ENCODE measurements around the gene FBXL13.
"Not testable (repeated sequence)": the region's sequence is repeated elsewhere in the genome, so short reads cannot be mapped to it uniquely, and the experiment has no call there.

The FBXL13 gene

GRCh38 chr7:102778663-102779062, 295.9 kb downstream of the FBXL13 start:
- H4K8ac ChIP-seq (ENCODE audit: low read depth, low read length); H2BK12ac ChIP-seq (ENCODE audit: low read length); H3K4me2 ChIP-seq (ENCODE audit: low read length); H4K91ac ChIP-seq (ENCODE audit: low read depth, low read length); H3K27me3 ChIP-seq (ENCODE audit: insufficient read depth, low read length); H3K27ac ChIP-seq (ENCODE audit: low read depth, low read length); H2AK5ac ChIP-seq (ENCODE audit: low read length); H3K36me3 ChIP-seq (ENCODE audit: control insufficient read depth in 1 of 2, insufficient read depth in 2 of 2, low read length in 2 of 2); H2BK120ac ChIP-seq (ENCODE audit: insufficient read depth, low read length, poor library complexity); DNase-seq; H3K23ac ChIP-seq (ENCODE audit: low read length); H3K79me1 ChIP-seq (ENCODE audit: low read length); H3K4ac ChIP-seq (ENCODE audit: low read depth, low read length); H3K4me1 ChIP-seq (ENCODE audit: control insufficient read depth in 1 of 2, insufficient read depth in 2 of 2, low read length in 2 of 2); H3K4me3 ChIP-seq (ENCODE audit: low read depth, low read length); H2AFZ ChIP-seq (ENCODE audit: insufficient read depth, low read length, poor library complexity); H4K12ac ChIP-seq (ENCODE audit: low read depth, low read length); H3K18ac ChIP-seq (ENCODE audit: low read length); H3K9ac ChIP-seq (ENCODE audit: low read length); H3K14ac ChIP-seq (ENCODE audit: low read length); H2BK5ac ChIP-seq (ENCODE audit: low read depth, low read length, poor library complexity); H3K79me2 ChIP-seq (ENCODE audit: control insufficient read depth, insufficient read depth, low read length, poor library complexity); H3K9me3 ChIP-seq (ENCODE audit: insufficient read depth, low read depth, low read length): not testable (repeated sequence)
- WGBS (ENCODE audit: extremely low coverage, insufficient coverage, insufficient read length) = no CpG with 5 or more reads among the region's 3 CpGs

DNA sequence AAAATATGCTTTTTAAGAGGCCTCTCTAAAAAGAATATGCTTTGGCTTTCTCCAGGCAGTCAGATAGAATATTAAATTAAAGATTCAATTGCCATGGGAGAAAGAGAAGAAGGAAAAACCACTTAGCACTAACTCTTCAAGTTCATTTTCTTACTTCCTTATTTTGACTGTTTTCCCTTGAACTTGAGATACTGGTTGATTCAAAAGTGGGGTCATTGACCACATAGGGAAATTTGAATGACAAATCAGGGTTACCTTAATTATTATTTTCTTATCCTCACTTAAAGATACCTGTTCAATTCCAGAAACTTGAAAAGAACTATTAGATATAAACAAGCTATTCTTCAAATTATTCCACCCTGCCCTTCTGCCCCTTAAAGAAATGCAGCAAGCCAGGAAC, 298.4 kb downstream of the FBXL13 start:
- H3K27me3 ChIP-seq (ENCODE audit: insufficient read depth, low read length); H2AK5ac ChIP-seq (ENCODE audit: low read length); H4K8ac ChIP-seq (ENCODE audit: low read depth, low read length); H4K12ac ChIP-seq (ENCODE audit: low read depth, low read length); H3K9me3 ChIP-seq (ENCODE audit: insufficient read depth, low read depth, low read length); H2BK5ac ChIP-seq (ENCODE audit: low read depth, low read length, poor library complexity); H3K4me2 ChIP-seq (ENCODE audit: low read length); H3K4me3 ChIP-seq (ENCODE audit: low read depth, low read length); H4K91ac ChIP-seq (ENCODE audit: low read depth, low read length); H2BK120ac ChIP-seq (ENCODE audit: insufficient read depth, low read length, poor library complexity); H3K23ac ChIP-seq (ENCODE audit: low read length); H3K79me1 ChIP-seq (ENCODE audit: low read length); H3K36me3 ChIP-seq (ENCODE audit: control insufficient read depth in 1 of 2, insufficient read depth in 2 of 2, low read length in 2 of 2); H3K14ac ChIP-seq (ENCODE audit: low read length); H3K79me2 ChIP-seq (ENCODE audit: control insufficient read depth, insufficient read depth, low read length, poor library complexity); H3K18ac ChIP-seq (ENCODE audit: low read length); H3K27ac ChIP-seq (ENCODE audit: low read depth, low read length); H3K4ac ChIP-seq (ENCODE audit: low read depth, low read length); H2AFZ ChIP-seq (ENCODE audit: insufficient read depth, low read length, poor library complexity); DNase-seq; H3K9ac ChIP-seq (ENCODE audit: low read length); H2BK12ac ChIP-seq (ENCODE audit: low read length); H3K4me1 ChIP-seq (ENCODE audit: control insufficient read depth in 1 of 2, insufficient read depth in 2 of 2, low read length in 2 of 2): not testable (repeated sequence)

DNA sequence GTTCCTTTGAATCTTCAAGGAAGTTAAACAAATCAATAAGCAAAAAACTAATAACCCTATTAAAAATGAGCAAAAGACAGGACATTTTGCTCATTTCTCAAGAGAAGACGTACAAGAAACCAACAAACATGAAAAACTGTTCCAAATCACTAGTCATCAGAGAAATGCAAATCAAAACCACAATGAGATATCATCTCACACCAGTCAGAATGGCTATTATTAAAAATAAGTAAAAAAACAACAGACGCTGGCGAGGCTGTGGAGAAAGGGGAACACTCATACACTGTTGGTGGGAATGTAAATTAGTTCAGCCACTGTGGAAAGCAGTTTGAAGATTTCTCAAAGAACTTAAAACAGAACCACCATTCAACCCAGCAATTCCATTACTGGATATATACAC, 304.1 kb downstream of the FBXL13 start:
- H3K79me1 ChIP-seq (ENCODE audit: low read length); H3K79me2 ChIP-seq (ENCODE audit: control insufficient read depth, insufficient read depth, low read length, poor library complexity); H2AK5ac ChIP-seq (ENCODE audit: low read length); H3K27ac ChIP-seq (ENCODE audit: low read depth, low read length); H2BK120ac ChIP-seq (ENCODE audit: insufficient read depth, low read length, poor library complexity); H3K23ac ChIP-seq (ENCODE audit: low read length); H3K4me1 ChIP-seq (ENCODE audit: control insufficient read depth in 1 of 2, insufficient read depth in 2 of 2, low read length in 2 of 2); DNase-seq; H2BK12ac ChIP-seq (ENCODE audit: low read length); H3K9me3 ChIP-seq (ENCODE audit: insufficient read depth, low read depth, low read length); H3K4me2 ChIP-seq (ENCODE audit: low read length); H3K27me3 ChIP-seq (ENCODE audit: insufficient read depth, low read length); H3K9ac ChIP-seq (ENCODE audit: low read length); H4K8ac ChIP-seq (ENCODE audit: low read depth, low read length); H3K4ac ChIP-seq (ENCODE audit: low read depth, low read length); H3K18ac ChIP-seq (ENCODE audit: low read length); H4K12ac ChIP-seq (ENCODE audit: low read depth, low read length); H4K91ac ChIP-seq (ENCODE audit: low read depth, low read length); H3K36me3 ChIP-seq (ENCODE audit: control insufficient read depth in 1 of 2, insufficient read depth in 2 of 2, low read length in 2 of 2); H2AFZ ChIP-seq (ENCODE audit: insufficient read depth, low read length, poor library complexity); H2BK5ac ChIP-seq (ENCODE audit: low read depth, low read length, poor library complexity); H3K4me3 ChIP-seq (ENCODE audit: low read depth, low read length); H3K14ac ChIP-seq (ENCODE audit: low read length): not testable (repeated sequence)
- WGBS (ENCODE audit: extremely low coverage, insufficient coverage, insufficient read length) = no CpG with 5 or more reads among the region's 3 CpGs

DNA sequence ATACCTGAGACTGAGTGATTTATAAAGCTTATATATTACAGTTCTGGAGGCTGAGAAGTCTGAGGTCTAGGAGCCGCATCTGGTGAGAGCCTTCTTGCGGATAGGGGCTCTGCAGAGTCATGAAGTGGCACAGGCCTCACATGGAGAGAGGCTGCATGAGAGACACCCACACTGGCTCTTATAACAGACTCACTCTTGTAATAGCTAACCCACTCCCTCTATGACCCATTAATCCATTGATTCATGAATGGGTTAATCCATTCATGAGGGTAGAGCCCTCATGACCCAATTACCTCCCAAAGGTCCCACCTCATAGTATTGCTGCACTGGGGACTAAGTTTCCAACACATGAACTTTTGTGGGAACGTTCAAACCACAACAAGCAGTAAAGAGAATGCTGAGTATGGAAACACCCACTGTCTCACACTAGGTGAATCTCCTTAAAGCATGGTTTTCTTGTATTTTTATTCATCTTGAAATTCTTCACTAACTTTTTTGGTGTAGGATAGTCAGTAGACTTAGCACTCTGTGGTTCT, 304.9 kb downstream of the FBXL13 start:
- not testable (repeated sequence) for H3K27me3 ChIP-seq (ENCODE audit: insufficient read depth, low read length); H4K8ac ChIP-seq (ENCODE audit: low read depth, low read length); H3K36me3 ChIP-seq (ENCODE audit: control insufficient read depth in 1 of 2, insufficient read depth in 2 of 2, low read length in 2 of 2); H3K27ac ChIP-seq (ENCODE audit: low read depth, low read length); H2BK5ac ChIP-seq (ENCODE audit: low read depth, low read length, poor library complexity); H4K12ac ChIP-seq (ENCODE audit: low read depth, low read length); H2BK120ac ChIP-seq (ENCODE audit: insufficient read depth, low read length, poor library complexity); H3K9me3 ChIP-seq (ENCODE audit: insufficient read depth, low read depth, low read length); H3K9ac ChIP-seq (ENCODE audit: low read length); H3K79me2 ChIP-seq (ENCODE audit: control insufficient read depth, insufficient read depth, low read length, poor library complexity); H3K14ac ChIP-seq (ENCODE audit: low read length); H2AFZ ChIP-seq (ENCODE audit: insufficient read depth, low read length, poor library complexity); H3K4me1 ChIP-seq (ENCODE audit: control insufficient read depth in 1 of 2, insufficient read depth in 2 of 2, low read length in 2 of 2); H4K91ac ChIP-seq (ENCODE audit: low read depth, low read length); H3K4ac ChIP-seq (ENCODE audit: low read depth, low read length); H2BK12ac ChIP-seq (ENCODE audit: low read length); H3K23ac ChIP-seq (ENCODE audit: low read length); H3K4me2 ChIP-seq (ENCODE audit: low read length); H3K4me3 ChIP-seq (ENCODE audit: low read depth, low read length); H3K79me1 ChIP-seq (ENCODE audit: low read length); H3K18ac ChIP-seq (ENCODE audit: low read length); H2AK5ac ChIP-seq (ENCODE audit: low read length); DNase-seq
- WGBS (ENCODE audit: extremely low coverage, insufficient coverage, insufficient read length) = no CpG with 5 or more reads among the region's 3 CpGs
